Measurements from ENCODE around the gene B4GALNT2.

- TF ChIP-seq SP1 (IDR thresholded peaks at IDR 0.05), result no peak
- no peak for TF ChIP-seq BHLHE40 (IDR thresholded peaks at IDR 0.05; ENCODE audit: borderline replicate concordance)
- TF ChIP-seq ELF4 (IDR thresholded peaks at IDR 0.05), result no peak
- no peak for TF ChIP-seq FOXA1 (IDR thresholded peaks at IDR 0.05)
- TF ChIP-seq SUZ12 (IDR thresholded peaks at IDR 0.05), result no peak
- TF ChIP-seq PKNOX1 (IDR thresholded peaks at IDR 0.05), result no peak
- TF ChIP-seq LEF1 (IDR thresholded peaks at IDR 0.05; ENCODE audit: borderline replicate concordance), result no peak
- no peak for TF ChIP-seq FOXM1 (IDR thresholded peaks at IDR 0.05; ENCODE audit: borderline replicate concordance)
- TF ChIP-seq FOXK2 (IDR thresholded peaks at IDR 0.05), result no peak
- no peak for TF ChIP-seq CTBP1 (IDR thresholded peaks at IDR 0.05; ENCODE audit: borderline replicate concordance)
- TF ChIP-seq ZNF384 (IDR thresholded peaks at IDR 0.05), result no peak
Measured at GRCh38 chr17:49195751-49196150, 63.2 kb downstream of the B4GALNT2 start.
